Activated CD8-positive, alpha-beta T cell treated with anti-CD3 and anti-CD28 coated beads, Interleukin-2, amount 10 ng/mL, durations not matched to agents 7 days and 5 days (primary cell): Measurements from ENCODE around the gene ACTA1. TPM values are rescaled to one million over a fixed set of nuclear protein-coding genes. Genes with fewer than 3 reads are reported as not detected.
A peak's percentile ranks its signal among the peaks of the same experiment; 100 is the strongest.
"Not testable (repeated sequence)": the region's sequence is repeated elsewhere in the genome, so short reads cannot be mapped to it uniquely, and the experiment has no call there.

ENCODE experiments used
- ATAC-seq: fragments of 150-1000 bp; cut with Tn5 transposase; one replicate; pipeline ENCODE4 v1.10.0; 2021; ENCODE audit warnings: moderate library complexity
- CTCF ChIA-PET: fragments of 350-600 bp; sonication (Branson Sonifier 250); formaldehyde crosslinking; loops from one replicate; lab custom pipeline; 2021; ENCODE audit warnings: antibody characterized with exemption; lab: Charles Lee
- POLR2A ChIA-PET: fragments of 350-600 bp; sonication (Branson Sonifier 250); formaldehyde crosslinking; loops from one replicate; lab custom pipeline; 2021; ENCODE audit warnings: antibody characterized with exemption; lab: Charles Lee
- DNase-seq: peaks from one replicate; pipeline ENCODE4 v3.0.0-alpha.2; 2020
- H3K27ac Mint-ChIP-seq: one replicate; pipeline ENCODE4 v1.8.0; 2021; ENCODE audit warnings: mild to moderate bottlenecking, mixed read lengths
- H3K27me3 Mint-ChIP-seq: one replicate; pipeline ENCODE4 v1.8.0; 2021; ENCODE audit warnings: low read depth, mixed read lengths
- H3K36me3 Mint-ChIP-seq: one replicate; pipeline ENCODE4 v1.8.0; 2021; ENCODE audit warnings: low read depth, mixed read lengths
- H3K4me1 Mint-ChIP-seq: one replicate; pipeline ENCODE4 v1.8.0; 2021; ENCODE audit warnings: low read depth, mixed read lengths
- H3K4me3 Mint-ChIP-seq: one replicate; pipeline ENCODE4 v1.8.0; 2021; ENCODE audit warnings: mild to moderate bottlenecking, mixed read lengths
- H3K9me3 Mint-ChIP-seq: one replicate; pipeline ENCODE4 v1.8.0; 2022; ENCODE audit warnings: mixed read lengths; ENCODE audit not compliant: insufficient read depth
- total RNA-seq, 2 experiments: library from RNA; stranded (reverse); gene quantifications; one replicate each; pipeline ENCODE4 v1.2.3, GENCODE V29; 2021

ACTA1 gene
- total RNA-seq, 2 experiments from 2014 or later, result not detected

- peaks cover 1% of the 10 kb centered on the region for H3K4me1 Mint-ChIP-seq
- H3K27ac Mint-ChIP-seq, result no peak overlapping the region
- ChIA-PET CTCF (interaction anchor here (1.1 kb wide), 1 partner anchor 27 kb away, joined by 4 read pairs; no protein-coding TSS in a partner anchor), POLR2A (no interaction called here)
- H3K9me3 Mint-ChIP-seq, result peaks cover 3% of the 10 kb centered on the region
- H3K36me3 Mint-ChIP-seq, result peaks cover 6% of the 10 kb centered on the region
- H3K27me3 Mint-ChIP-seq, result peaks cover 51% of the 10 kb centered on the region
- DNase-seq (no peak), ATAC-seq (no peak)
- no peak overlapping the region for H3K4me3 Mint-ChIP-seq
Measured at GRCh38 chr1:229425564-229426159, 8.2 kb downstream of the ACTA1 start.

GRCh38 chr1:229420765-229421164 lies 13.1 kb downstream of the ACTA1 start:
- ATAC-seq, result no peak
- peaks cover 27% of the 10 kb centered on the region for H3K27me3 Mint-ChIP-seq
- ChIA-PET POLR2A (no interaction called here), CTCF (interaction anchor here (1.1 to 1.5 kb wide), 5 partner anchors 10 to 166 kb away, joined by 3 to 6 read pairs (median 3); no protein-coding TSS in a partner anchor)
- no peak overlapping the region for H3K27ac Mint-ChIP-seq
- no peak for DNase-seq
- H3K4me1 Mint-ChIP-seq, result no peaks in the 10 kb centered on the region
- peaks cover 6% of the 10 kb centered on the region for H3K36me3 Mint-ChIP-seq
- H3K9me3 Mint-ChIP-seq, result peaks cover 3% of the 10 kb centered on the region
- H3K4me3 Mint-ChIP-seq, result no peak overlapping the region

- DNase-seq, result no peak
- H3K27ac Mint-ChIP-seq, result no peak overlapping the region
- H3K36me3 Mint-ChIP-seq, result peaks cover 6% of the 10 kb centered on the region
- ATAC-seq, result no peak
- peaks cover 3% of the 10 kb centered on the region for H3K9me3 Mint-ChIP-seq
- no peak overlapping the region for H3K4me3 Mint-ChIP-seq
- no peaks in the 10 kb centered on the region for H3K4me1 Mint-ChIP-seq
- ChIA-PET CTCF (interaction anchor here (1.1 to 1.5 kb wide), 4 partner anchors 10 to 165 kb away, joined by 3 to 6 read pairs (median 3); no protein-coding TSS in a partner anchor), POLR2A (no interaction called here)
- peaks cover 23% of the 10 kb centered on the region for H3K27me3 Mint-ChIP-seq
Measured at GRCh38 chr1:229420224-229420623, 13.7 kb downstream of the ACTA1 start.

GRCh38 chr1:229418586-229418985 lies 15.3 kb downstream of the ACTA1 start:
- H3K27ac Mint-ChIP-seq, ATAC-seq: not testable (repeated sequence)

GRCh38 chr1:229412810-229413209 lies 21.1 kb downstream of the ACTA1 start:
- CTCF ChIA-PET, H3K36me3 Mint-ChIP-seq, H3K9me3 Mint-ChIP-seq, POLR2A ChIA-PET, DNase-seq, H3K4me3 Mint-ChIP-seq, H3K27ac Mint-ChIP-seq, ATAC-seq: not testable (repeated sequence)
- H3K4me1 Mint-ChIP-seq, result peaks cover 20% of the 10 kb centered on the region
- H3K27me3 Mint-ChIP-seq, result peaks cover 41% of the 10 kb centered on the region

More at GRCh38 chr1:229418586-229418985, 15.3 kb downstream of the ACTA1 start:
- POLR2A ChIA-PET, H3K4me3 Mint-ChIP-seq, H3K36me3 Mint-ChIP-seq, DNase-seq, H3K9me3 Mint-ChIP-seq, H3K4me1 Mint-ChIP-seq, CTCF ChIA-PET: not testable (repeated sequence)
- peaks cover 19% of the 10 kb centered on the region for H3K27me3 Mint-ChIP-seq

GRCh38 chr1:229412056-229412455 lies 21.8 kb downstream of the ACTA1 start:
- CTCF ChIA-PET, result no interaction called here
- Mint-ChIP-seq H3K36me3 (no peaks in the 10 kb centered on the region), H3K9me3 (no peaks in the 10 kb centered on the region), H3K4me3 (no peak overlapping the region), H3K27ac (no peak overlapping the region), H3K4me1 (peaks cover 27% of the 10 kb centered on the region), H3K27me3 (peaks cover 48% of the 10 kb centered on the region)
- DNase-seq (no peak), ATAC-seq (no peak)
- POLR2A ChIA-PET, result no interaction called here

GRCh38 chr1:229411434-229412055 lies 22.3 kb downstream of the ACTA1 start:
- Mint-ChIP-seq H3K9me3 (no peaks in the 10 kb centered on the region), H3K36me3 (no peaks in the 10 kb centered on the region), H3K27ac (no peak overlapping the region), H3K4me3 (no peak overlapping the region), H3K27me3 (peaks cover 53% of the 10 kb centered on the region), H3K4me1 (peaks cover 29% of the 10 kb centered on the region)
- DNase-seq (no peak), ATAC-seq (no peak)
- ChIA-PET CTCF (interaction anchor here (2.1 kb wide), 2 partner anchors 9 to 30 kb away, joined by 6 to 9 read pairs; no protein-coding TSS in a partner anchor), POLR2A (interaction anchor here (2.6 kb wide), 1 partner anchor 69 kb away, joined by 8 read pairs; the partner anchor contains the start of gene CCSAP)

- Mint-ChIP-seq H3K9me3 (no peaks in the 10 kb centered on the region), H3K27me3 (peaks cover 54% of the 10 kb centered on the region), H3K4me1 (peaks cover 29% of the 10 kb centered on the region), H3K27ac (peak overlapping the region; percentile 62), H3K36me3 (no peaks in the 10 kb centered on the region), H3K4me3 (peak overlapping the region; percentile 47)
- CTCF ChIA-PET, result interaction anchor here (1.5 to 3.8 kb wide), 5 partner anchors 9 to 71 kb away, joined by 5 to 10 read pairs (median 6); partner anchors contain the start of gene CCSAP
- POLR2A ChIA-PET, result interaction anchor here (0.9 to 2.6 kb wide), 4 partner anchors 30 to 97 kb away, joined by 3 to 8 read pairs (median 3); partner anchors contain the start of gene CCSAP
- ATAC-seq, result peak; percentile 65
- DNase-seq, result peak; percentile 42
Measured at GRCh38 chr1:229410692-229411433, 23.0 kb downstream of the ACTA1 start.

GRCh38 chr1:229410370-229410691 lies 23.6 kb downstream of the ACTA1 start:
- Mint-ChIP-seq H3K36me3 (no peaks in the 10 kb centered on the region), H3K9me3 (no peaks in the 10 kb centered on the region), H3K4me3 (peak overlapping the region; percentile 47), H3K27me3 (peaks cover 59% of the 10 kb centered on the region), H3K4me1 (peaks cover 29% of the 10 kb centered on the region), H3K27ac (peak overlapping the region; percentile 62)
- CTCF ChIA-PET, result interaction anchor here (0.6 to 3.8 kb wide), 6 partner anchors 10 to 72 kb away, joined by 5 to 10 read pairs (median 6); partner anchors contain the start of gene CCSAP
- DNase-seq (peak; percentile 36), ATAC-seq (peak; percentile 58)
- POLR2A ChIA-PET, result interaction anchor here (0.9 to 2.6 kb wide), 4 partner anchors 30 to 97 kb away, joined by 3 to 8 read pairs (median 3); partner anchors contain the start of gene CCSAP

GRCh38 chr1:229409616-229410369 lies 24.1 kb downstream of the ACTA1 start:
- H3K9me3 Mint-ChIP-seq, result no peaks in the 10 kb centered on the region
- peaks cover 29% of the 10 kb centered on the region for H3K4me1 Mint-ChIP-seq
- H3K36me3 Mint-ChIP-seq, result no peaks in the 10 kb centered on the region
- H3K27ac Mint-ChIP-seq, result no peak overlapping the region
- ATAC-seq, result no peak
- POLR2A ChIA-PET, result interaction anchor here (0.9 to 2.6 kb wide), 4 partner anchors 31 to 98 kb away, joined by 3 to 8 read pairs (median 3); partner anchors contain the start of gene CCSAP
- H3K4me3 Mint-ChIP-seq, result peak overlapping the region; percentile 47
- H3K27me3 Mint-ChIP-seq, result peaks cover 61% of the 10 kb centered on the region
- DNase-seq, result no peak
- CTCF ChIA-PET, result interaction anchor here (0.6 to 3.8 kb wide), 6 partner anchors 10 to 72 kb away, joined by 5 to 10 read pairs (median 6); partner anchors contain the start of gene CCSAP
